Transverse colon (tissue), 4 donors: ENCODE data around the gene ACVR1B.

Source experiments
- CTCF ChIP-seq, 5 experiments: fragments of 200-600 bp in 3 of 5; fragments of 450-650 bp in 2 of 5; sonication (generic) in 3 of 5; IDR thresholded peaks; 1 replicate in 2 of 5; 2 replicates in 3 of 5; pipeline ENCODE4 v1.5.1; 2016 to 2017; ENCODE audit warnings: antibody characterized with exemption in 5 of 5, inconsistent platforms in 3 of 5, mild to moderate bottlenecking in 2 of 5, moderate library complexity in 1 of 5
- POLR2A ChIP-seq: fragments of 450-650 bp; IDR thresholded peaks from one replicate; pipeline ENCODE4 v1.6.1; 2016; ENCODE audit warnings: antibody characterized with exemption, mild to moderate bottlenecking, moderate library complexity
- POLR2AphosphoS5 ChIP-seq, 3 donors: sonication (generic); formaldehyde crosslinking; IDR thresholded peaks; one replicate each; pipeline ENCODE4 v1.6.1; 2016; ENCODE audit warnings: antibody characterized with exemption in 3 of 3

GRCh38 chr12:51922762-51923505 is 28.6 kb upstream of the ACVR1B start:
- TF ChIP-seq POLR2A (no peak), CTCF (IDR thresholded peaks at IDR 0.05) (no peak), POLR2AphosphoS5 (IDR thresholded peaks at IDR 0.05) (peak in 2 of 3 donors; percentile 22 to 33)
